GM19372 (cell line): ENCODE results near the gene STK32B.

Experiments
- ATAC-seq: cut with Tn5 transposase; IDR thresholded peaks from one replicate; pipeline ENCODE4 v1.9.1; 2021; ENCODE audit warnings: mild to moderate bottlenecking, low read depth, moderate library complexity; ENCODE audit not compliant: unreplicated experiment

STK32B gene

GRCh38 chr4:5479518-5480060, 428.3 kb downstream of the STK32B start:
- no peak for ATAC-seq

- ATAC-seq, result no peak
Measured at GRCh38 chr4:5488413-5488812, 437.1 kb downstream of the STK32B start.

GRCh38 chr4:5489260-5489659, 438.0 kb downstream of the STK32B start:
- no peak for ATAC-seq

- ATAC-seq, result no peak
Measured at GRCh38 chr4:5497489-5497888, 446.2 kb downstream of the STK32B start.

GRCh38 chr4:5500165-5500564, 448.9 kb downstream of the STK32B start:
- no peak for ATAC-seq

GRCh38 chr4:5503336-5503936, 452.2 kb downstream of the STK32B start:
- ATAC-seq, result no peak

- ATAC-seq, result no peak
Measured at GRCh38 chr4:5504486-5504885, 453.2 kb downstream of the STK32B start.

GRCh38 chr4:5510504-5510903, 459.2 kb downstream of the STK32B start:
- ATAC-seq, result no peak

- ATAC-seq, result no peak
Measured at GRCh38 chr4:5511791-5512190, 460.5 kb downstream of the STK32B start.

GRCh38 chr4:5515646-5516045, 464.4 kb downstream of the STK32B start:
- ATAC-seq, result no peak

- ATAC-seq, result no peak
Measured at GRCh38 chr4:5517372-5517771, 466.1 kb downstream of the STK32B start.

- no peak for ATAC-seq
Measured at GRCh38 chr4:5524446-5525299, 473.4 kb downstream of the STK32B start.

GRCh38 chr4:5526080-5526846, 475.0 kb downstream of the STK32B start:
- no peak for ATAC-seq

GRCh38 chr4:5527211-5527610, 475.9 kb downstream of the STK32B start:
- no peak for ATAC-seq

GRCh38 chr4:5528031-5528436, 476.8 kb downstream of the STK32B start:
- no peak for ATAC-seq

GRCh38 chr4:5532100-5532499, 480.8 kb downstream of the STK32B start:
- no peak for ATAC-seq

GRCh38 chr4:5539584-5539983, 488.3 kb downstream of the STK32B start:
- no peak for ATAC-seq

GRCh38 chr4:5541169-5541568, 489.9 kb downstream of the STK32B start:
- no peak for ATAC-seq

GRCh38 chr4:5543681-5544080, 492.4 kb downstream of the STK32B start:
- no peak for ATAC-seq

GRCh38 chr4:5544762-5545161, 493.5 kb downstream of the STK32B start:
- no peak for ATAC-seq

- ATAC-seq, result no peak
Measured at GRCh38 chr4:5545271-5545670, 494.0 kb downstream of the STK32B start.
